ENCODE results near the gene ATP5PB.

Gene ATP5PB

DNA sequence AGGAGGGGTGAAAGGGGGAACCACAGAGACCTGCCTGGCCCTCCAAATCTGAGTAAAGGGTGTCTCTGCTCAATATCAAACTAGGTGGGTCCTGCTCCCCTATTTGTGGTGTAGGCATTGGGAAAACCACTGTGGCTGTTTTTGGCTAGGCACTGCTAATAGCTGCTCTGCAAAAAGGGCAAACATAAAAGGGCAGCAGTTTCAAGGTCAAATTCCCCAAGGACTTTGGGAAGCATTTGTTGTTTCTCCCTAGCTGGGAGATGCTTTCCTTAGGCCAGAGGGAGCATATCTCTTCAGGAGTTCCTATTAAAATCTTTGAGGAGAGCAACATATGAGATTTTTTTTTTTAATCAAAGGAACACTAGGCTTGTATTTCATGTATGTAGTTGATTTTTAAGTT, 26.9 kb downstream of the ATP5PB start:
- no peak for DNase-seq

DNA sequence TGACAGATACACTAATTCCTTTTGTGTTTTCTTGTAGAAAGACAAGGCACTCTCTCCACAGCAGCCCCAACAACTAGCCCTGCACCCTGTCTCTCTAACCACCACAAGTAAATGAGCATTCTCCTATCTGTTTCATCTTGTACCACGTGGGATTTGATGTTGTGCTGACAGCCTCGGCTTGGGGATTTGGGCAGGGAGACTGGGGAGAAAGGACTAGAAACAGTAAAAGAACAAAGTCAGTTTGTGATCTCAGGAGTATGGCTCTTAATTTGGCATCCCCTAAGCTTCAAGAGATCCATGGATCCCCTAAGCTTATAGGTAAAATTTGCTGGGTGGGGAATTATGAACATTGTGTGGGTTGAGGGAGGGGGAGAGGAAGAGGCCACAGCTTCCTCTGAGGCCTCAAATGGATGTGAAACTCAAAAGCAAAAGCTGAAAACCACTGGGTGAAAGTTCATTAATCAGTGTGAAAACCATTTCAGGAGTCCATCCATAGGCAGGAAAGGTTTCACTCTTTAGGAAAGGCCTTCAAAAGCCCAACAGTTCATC, 27.6 kb downstream of the ATP5PB start:
- no peak for DNase-seq

DNA sequence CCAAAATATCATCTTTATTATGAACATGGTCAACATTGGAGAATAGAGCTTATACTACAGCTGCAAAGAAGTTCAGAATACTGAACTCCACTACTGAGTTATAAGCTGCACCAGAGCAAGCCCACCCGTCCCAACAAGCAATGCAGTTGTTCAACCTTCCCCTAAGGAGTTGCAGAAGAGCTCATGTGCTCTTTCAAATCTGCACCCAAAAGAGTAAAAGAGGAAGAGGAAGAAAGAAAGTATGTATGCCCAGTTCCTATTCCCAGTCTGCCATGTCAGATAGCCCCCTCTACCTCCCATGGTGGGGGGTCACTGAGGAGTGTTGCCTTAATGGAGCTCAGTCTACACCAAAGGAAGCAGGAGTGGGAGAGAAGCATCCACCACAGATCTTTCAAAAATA, 31.4 kb downstream of the ATP5PB start:
- DNase-seq: no peak

DNA sequence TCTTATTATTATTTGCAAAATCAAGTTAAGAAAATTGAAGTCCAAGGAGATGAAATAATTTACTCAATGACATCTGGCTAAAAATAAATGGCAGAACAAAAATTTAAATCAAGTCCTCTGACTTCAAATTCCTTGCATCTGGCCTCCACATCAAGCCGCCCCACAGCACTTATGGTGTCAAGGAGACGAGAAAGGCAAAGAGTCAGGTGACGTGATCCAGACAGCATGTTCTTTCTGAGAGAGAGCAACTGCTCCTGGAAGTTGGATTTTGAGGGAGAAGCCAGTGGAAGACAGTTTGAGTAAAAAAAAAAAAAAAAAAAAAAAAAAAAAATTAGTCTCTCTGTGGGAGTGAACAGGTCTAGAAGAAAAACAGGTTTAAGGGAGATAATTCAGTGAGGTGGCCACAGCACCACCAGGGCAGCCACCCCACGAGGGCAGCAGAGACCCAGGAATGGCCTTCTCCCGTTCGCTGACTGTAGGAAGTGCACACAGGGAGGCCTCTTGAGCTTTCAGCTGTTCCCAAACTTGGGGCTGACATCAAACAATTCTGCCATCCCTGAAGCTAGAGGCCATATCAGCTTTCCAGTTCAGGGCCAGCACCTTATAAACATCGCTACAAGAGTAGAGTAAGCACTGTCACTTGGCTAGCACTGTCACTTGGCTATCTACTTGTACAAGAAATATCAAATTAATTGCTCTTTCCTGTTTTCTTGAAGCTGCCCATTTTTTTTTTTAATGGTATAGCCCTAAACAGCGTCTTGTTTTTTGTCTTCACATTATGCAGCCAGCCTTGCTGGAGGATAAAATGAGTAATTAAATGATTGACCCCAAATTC, 32.3 kb downstream of the ATP5PB start:
- peak; percentile 57 for DNase-seq

DNA sequence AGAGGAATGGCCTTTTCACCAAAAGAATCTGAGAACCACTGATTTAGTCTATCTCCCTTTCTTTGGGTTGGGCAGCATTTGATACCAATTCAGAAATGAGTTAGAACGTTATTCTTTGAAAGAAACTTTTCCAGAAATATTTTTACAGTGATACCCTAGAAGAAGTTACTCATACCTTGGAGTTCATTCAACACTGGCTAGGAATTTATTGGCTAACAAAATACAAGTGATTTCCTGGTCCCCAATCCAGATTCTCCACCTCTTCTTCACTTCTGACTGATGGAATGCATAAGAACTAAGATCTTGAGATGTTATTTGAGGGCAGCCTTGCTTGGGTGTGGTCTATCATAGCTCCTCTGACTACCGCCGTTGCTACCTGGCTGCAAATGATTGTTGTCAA, 33.9 kb downstream of the ATP5PB start:
- DNase-seq: no peak

- no peak for DNase-seq
These were observed 34.6 kb downstream of the ATP5PB start for GRCh38 chr1:111483876-111484275.

GRCh38 chr1:111484391-111485026, 35.2 kb downstream of the ATP5PB start:
- DNase-seq: no peak

GRCh38 chr1:111486431-111486830, 37.2 kb downstream of the ATP5PB start:
- no peak for DNase-seq

GRCh38 chr1:111487133-111487532, 37.9 kb downstream of the ATP5PB start:
- DNase-seq: no peak

- DNase-seq: no peak
These were observed 39.4 kb downstream of the ATP5PB start for GRCh38 chr1:111488669-111489068.

- no peak for DNase-seq
These were observed 40.3 kb downstream of the ATP5PB start for GRCh38 chr1:111489604-111490003.

DNA sequence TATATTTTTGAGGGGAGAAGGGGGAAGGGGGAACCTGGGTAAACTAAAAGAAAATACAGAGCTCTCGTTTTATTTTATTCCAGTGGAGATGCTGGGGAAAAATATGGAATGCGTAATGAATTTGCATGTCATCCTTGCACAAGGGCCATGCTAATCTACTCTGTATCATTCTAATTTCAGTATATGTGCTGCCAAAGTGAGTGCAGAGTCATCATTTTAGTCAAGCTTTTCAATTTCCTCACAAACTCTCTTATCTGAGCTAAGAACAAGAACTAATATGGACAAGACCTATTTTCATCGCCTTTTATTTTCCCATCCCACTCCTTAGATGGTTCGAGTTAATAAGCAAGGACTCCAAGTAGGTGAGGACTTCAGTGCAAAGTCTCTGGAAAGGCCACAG, 41.0 kb downstream of the ATP5PB start:
- no peak for DNase-seq

GRCh38 chr1:111491070-111491469, 41.8 kb downstream of the ATP5PB start:
- no peak for DNase-seq

DNA sequence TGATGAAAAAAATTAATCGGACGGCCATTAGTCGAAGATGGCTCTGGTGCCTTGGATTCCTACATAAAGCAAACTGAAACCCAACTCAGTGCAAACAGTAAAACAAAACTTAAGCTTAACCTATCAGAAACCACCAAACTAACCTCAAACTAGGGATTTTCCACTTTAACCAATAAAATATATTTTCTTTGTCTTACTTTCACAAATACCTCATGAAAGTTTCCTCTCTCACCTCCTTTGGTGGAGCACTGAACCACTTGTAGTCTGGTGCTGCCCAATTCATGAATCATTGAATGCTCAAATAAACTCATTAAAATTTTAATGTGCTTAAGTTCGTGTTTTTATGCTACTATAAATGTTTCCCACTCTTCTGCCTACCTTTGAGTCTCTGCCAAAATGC, 47.1 kb downstream of the ATP5PB start:
- no peak for DNase-seq

DNA sequence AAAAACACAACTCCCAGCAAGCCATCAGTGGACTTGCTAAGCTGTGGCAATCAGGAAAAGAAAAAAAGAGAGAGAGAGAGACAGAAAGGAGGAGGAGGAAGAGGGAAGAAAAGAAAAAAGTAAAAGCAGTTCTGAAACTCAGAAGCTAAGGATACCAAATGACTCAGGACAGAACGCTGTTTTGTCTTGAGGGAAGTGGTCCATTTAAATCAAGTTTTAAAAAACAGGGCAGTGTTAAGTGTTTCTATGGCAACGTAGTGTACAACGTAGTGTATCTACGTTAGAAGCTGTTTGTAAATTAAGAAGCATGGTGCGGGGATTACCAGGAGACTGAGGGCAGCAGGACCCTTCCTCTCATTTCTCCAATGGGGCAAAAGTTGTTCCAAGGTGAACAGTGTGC, 48.3 kb downstream of the ATP5PB start:
- DNase-seq: no peak

- DNase-seq: no peak
These were observed 49.9 kb downstream of the ATP5PB start for GRCh38 chr1:111499026-111499785.

GRCh38 chr1:111501645-111502044, 52.4 kb downstream of the ATP5PB start:
- DNase-seq: no peak

- DNase-seq: no peak
These were observed 54.4 kb downstream of the ATP5PB start, which contains the start of the genes ADORA3 and TMIGD3 for GRCh38 chr1:111503585-111504060. Gene ADORA3, minus strand, starts transcription at chr1:111503633. Its CDS starts 279 bp downstream, at chr1:111503354. Gene TMIGD3, minus strand, starts transcription at chr1:111503633. Its CDS starts 279 bp downstream, at chr1:111503354.

DNA sequence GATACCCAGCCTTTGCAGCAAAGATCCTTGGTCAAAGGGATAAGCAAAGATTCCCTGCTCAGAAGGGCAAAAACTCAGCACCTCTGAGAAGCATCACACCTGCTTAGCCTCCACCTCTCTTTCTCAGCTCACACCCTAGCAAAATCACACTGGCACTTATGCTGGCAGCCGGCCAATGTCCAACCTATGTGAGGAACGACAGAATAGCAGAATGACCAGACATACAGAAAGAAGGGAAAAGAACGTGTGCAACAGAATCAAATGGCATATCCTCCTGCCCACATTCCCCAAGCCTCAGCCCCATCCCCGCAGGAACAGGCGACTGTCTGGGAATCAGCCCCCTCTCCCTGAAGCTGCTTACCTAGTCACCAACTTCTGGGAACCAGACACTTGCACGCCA, 54.8 kb downstream of the ATP5PB start:
- DNase-seq: no peak

DNA sequence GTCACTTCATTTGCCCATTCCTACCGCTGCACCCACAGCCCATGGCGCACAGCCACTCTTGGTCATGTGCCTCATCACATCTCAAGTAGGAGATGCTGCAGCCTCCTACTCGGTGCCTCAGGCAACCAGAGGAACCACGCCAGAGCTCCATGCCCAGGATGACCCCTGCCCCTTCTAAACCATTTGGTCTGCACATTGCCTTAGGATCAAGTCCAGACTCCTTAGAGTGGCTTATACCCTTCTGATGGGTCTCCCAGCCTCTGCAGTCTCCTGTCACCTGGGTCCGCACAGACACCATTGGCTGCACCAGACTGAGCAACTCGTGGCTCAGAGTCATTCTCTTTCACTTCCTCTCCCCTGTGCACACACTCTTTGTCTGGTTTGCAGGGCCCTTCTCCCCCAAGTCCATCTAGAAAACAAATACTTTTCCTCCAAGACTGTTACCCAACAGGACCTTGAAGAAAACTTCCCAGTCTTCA, 56.4 kb downstream of the ATP5PB start:
- DNase-seq: no peak

DNA sequence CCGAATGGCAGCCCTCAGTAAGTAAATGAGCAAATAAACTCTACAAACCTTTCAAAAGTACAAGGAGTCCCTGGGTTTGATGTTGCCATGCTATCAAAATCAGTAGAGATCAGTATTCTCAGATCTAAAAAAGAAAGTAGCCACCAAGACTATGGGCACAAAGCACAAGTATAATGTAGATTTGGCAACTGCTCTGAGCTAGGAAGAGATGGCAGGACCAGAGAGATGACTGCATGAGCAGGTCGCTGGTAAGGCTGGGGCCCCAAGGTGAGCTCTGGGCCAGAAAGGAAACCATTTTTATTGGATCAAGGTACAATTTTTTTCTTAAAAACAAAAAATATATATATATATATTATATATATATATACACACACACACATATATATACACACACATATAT, 57.3 kb downstream of the ATP5PB start:
- no peak for DNase-seq

DNA sequence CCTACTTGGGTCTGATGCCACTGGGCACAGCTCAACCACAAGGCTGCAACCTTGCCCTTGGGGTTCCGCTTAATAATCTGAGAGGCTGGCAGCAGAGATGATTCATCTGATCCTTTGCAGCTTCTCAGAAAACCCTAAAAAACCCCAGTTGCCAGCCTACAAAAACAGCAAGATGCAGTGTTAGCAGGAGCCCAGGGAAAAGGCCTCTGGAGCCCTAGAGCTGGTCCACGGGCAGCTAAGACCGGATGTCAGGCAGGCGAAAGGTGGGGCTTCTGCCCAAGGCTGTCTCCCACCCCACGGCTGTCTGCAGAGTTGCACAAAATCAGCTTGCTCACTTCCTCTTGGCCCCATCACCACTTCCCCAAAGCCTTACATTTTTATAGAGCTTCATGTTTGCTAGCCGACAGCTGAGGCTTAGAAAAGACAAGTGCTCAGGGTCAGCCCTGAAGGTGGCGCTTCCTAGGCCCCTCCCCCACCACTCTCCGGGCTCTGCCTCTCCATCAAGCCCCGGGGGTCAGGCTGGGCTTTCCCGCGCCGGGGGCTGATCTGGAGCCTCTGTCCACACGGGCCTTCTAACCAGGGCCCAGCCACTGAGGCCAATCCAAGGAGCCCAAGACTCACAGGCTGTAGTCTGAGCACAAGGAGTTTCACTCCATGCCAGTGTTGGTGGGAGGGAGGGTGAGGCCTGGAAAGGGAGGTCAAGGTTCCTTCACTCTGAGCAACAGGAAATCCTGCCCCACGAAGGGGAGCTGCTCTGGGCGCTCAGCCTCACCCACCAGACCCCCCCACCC, 58.3 kb downstream of the ATP5PB start:
- DNase-seq: no peak
